Measurements from ENCODE around the gene DHRS7B.

- TF ChIP-seq CTCF (IDR thresholded peaks at IDR 0.05) = no peak
- TF ChIP-seq POLR2A (IDR thresholded peaks at IDR 0.05) = no peak
These were observed 829 bp downstream of the DHRS7B start for GRCh38 chr17:21127509-21128077.

Measured in heart left ventricle (tissue), 13 donors.